Lower leg skin (tissue), 3 donors: Measurements from ENCODE around the gene NANOS1.

Source experiments
- CTCF ChIP-seq, 3 donors: fragments of 450-650 bp; IDR thresholded peaks; one replicate each; pipeline ENCODE4 v1.5.1; 2016; ENCODE audit warnings: antibody characterized with exemption in 3 of 3, mild to moderate bottlenecking in 3 of 3, moderate library complexity in 2 of 3
- POLR2A ChIP-seq, 2 donors: fragments of 450-650 bp; IDR thresholded peaks; one replicate each; pipeline ENCODE4 v1.6.1; 2016 to 2017; ENCODE audit warnings: antibody characterized with exemption in 2 of 2, mild to moderate bottlenecking in 1 of 2, moderate library complexity in 1 of 2

- TF ChIP-seq CTCF (IDR thresholded peaks at IDR 0.05) (no peak), POLR2A (IDR thresholded peaks at IDR 0.05) (no peak)
Measured at GRCh38 chr10:119031496-119032059, 2.1 kb downstream of the NANOS1 start.
